B cell (primary cell): ENCODE measurements around the gene PCDH1.

Experiments used
- EZH2 ChIP-seq: IDR thresholded peaks from 2 replicates; pipeline ENCODE4 v1.6.1; 2012; ENCODE audit warnings: borderline replicate concordance, low read depth, mild to moderate bottlenecking, moderate library complexity, low read length; ENCODE audit not compliant: insufficient read depth, poor library complexity, severe bottlenecking
- TF ChIP-seq, protein P1 (sequence below): fragments of 200-600 bp; IDR thresholded peaks from one replicate; pipeline ENCODE4 v1.8.0; 2022; ENCODE audit warnings: antibody characterized with exemption, mild to moderate bottlenecking

DNA sequence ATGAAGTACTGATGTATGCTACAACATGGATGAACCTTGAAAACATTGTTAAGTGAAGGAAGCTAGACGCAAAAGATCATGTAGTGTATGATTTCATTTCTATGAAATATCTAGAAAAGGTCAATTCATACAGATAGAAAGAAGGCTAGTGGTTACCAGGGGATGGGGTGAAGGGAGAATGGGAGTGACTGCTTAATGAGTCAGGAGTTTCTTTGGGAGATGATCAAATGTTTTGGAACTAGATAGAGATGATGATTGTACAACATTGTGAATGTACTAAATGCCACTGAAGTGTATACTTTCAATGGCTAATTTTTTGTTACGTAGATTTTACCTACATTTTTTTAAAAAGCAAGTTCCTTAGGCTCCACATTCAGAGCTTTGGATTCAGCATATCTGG is 30.6 kb upstream of the PCDH1 start:
- TF ChIP-seq, protein P1, sequence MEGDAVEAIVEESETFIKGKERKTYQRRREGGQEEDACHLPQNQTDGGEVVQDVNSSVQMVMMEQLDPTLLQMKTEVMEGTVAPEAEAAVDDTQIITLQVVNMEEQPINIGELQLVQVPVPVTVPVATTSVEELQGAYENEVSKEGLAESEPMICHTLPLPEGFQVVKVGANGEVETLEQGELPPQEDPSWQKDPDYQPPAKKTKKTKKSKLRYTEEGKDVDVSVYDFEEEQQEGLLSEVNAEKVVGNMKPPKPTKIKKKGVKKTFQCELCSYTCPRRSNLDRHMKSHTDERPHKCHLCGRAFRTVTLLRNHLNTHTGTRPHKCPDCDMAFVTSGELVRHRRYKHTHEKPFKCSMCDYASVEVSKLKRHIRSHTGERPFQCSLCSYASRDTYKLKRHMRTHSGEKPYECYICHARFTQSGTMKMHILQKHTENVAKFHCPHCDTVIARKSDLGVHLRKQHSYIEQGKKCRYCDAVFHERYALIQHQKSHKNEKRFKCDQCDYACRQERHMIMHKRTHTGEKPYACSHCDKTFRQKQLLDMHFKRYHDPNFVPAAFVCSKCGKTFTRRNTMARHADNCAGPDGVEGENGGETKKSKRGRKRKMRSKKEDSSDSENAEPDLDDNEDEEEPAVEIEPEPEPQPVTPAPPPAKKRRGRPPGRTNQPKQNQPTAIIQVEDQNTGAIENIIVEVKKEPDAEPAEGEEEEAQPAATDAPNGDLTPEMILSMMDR, result no peak
- TF ChIP-seq EZH2, result no peak
